A549 (cell line): ENCODE results near the gene KRT33A. TPM values are rescaled to one million over a fixed set of nuclear protein-coding genes. Genes with fewer than 3 reads are reported as not detected.
A peak's percentile ranks its signal among the peaks of the same experiment; 100 is the strongest.

ENCODE experiments used
- ATAC-seq, 2 experiments: fragments of 200-7000 bp in 1 of 2; fragments of >200 bp in 1 of 2; cut with Nextera tagmentation in 1 of 2; cut with Tn5 transposase in 1 of 2; 3 replicates each; pipeline versions ENCODE4 v1.8.0 to v1.9.1; 2018 to 2020; ENCODE audit warnings: mild to moderate bottlenecking in 1 of 2, moderate library complexity in 1 of 2
- CTCF ChIA-PET: fragments of 300-600 bp; sonication (Branson Sonifier 250); formaldehyde crosslinking; extraction: SDS; loops from one replicate; lab custom pipeline; 2021; ENCODE audit warnings: antibody characterized with exemption, inconsistent platforms; lab: Yijun Ruan, JAX
- POLR2A ChIA-PET: fragments of 350-600 bp; formaldehyde crosslinking; extraction: SDS; loops from one replicate; lab custom pipeline; 2021; ENCODE audit warnings: antibody characterized with exemption, inconsistent platforms; lab: Yijun Ruan, JAX
- DNase-seq, 2 experiments: peaks; one replicate each; pipeline versions ENCODE4 v3.0.0 to v3.0.0-alpha.2; 2011 to 2016; ENCODE audit warnings: low read depth in 1 of 2, low spot score in 1 of 2
- FAIRE-seq: peaks from 2 replicates; lab custom pipeline; 2011; peaks lifted over from hg19 to GRCh38; lab: Jason Lieb, UNC
- H3K27ac ChIP-seq, 2 experiments: fragments of >200 bp; sonication (Bioruptor Twin); formaldehyde crosslinking; 3 replicates each; pipeline ENCODE4 v1.5.1; 2016 to 2017
- H3K4me1 ChIP-seq: fragments of >200 bp; sonication (Bioruptor Twin); formaldehyde crosslinking; 3 replicates; pipeline ENCODE4 v1.6.1; 2016
- H3K4me2 ChIP-seq: fragments of >200 bp; sonication (Bioruptor Twin); formaldehyde crosslinking; 3 replicates; pipeline ENCODE4 v1.6.1; 2016
- H3K4me3 ChIP-seq: fragments of >200 bp; sonication (Bioruptor Twin); formaldehyde crosslinking; 3 replicates; pipeline ENCODE4 v1.5.1; 2016
- H3K9me3 ChIP-seq: fragments of >200 bp; sonication (Bioruptor Twin); formaldehyde crosslinking; 3 replicates; pipeline ENCODE4 v1.6.1; 2016
- ATOH8 ChIP-seq: fragments of 250-450 bp; sonication (Bioruptor Pico); IDR thresholded peaks from 2 replicates; pipeline ENCODE4 v1.5.0; 2020; ENCODE audit warnings: low read depth, mild to moderate bottlenecking, moderate library complexity
- BCL3 ChIP-seq: fragments of >200 bp; sonication (Bioruptor Twin); formaldehyde crosslinking; IDR thresholded peaks from 3 replicates; pipeline ENCODE4 v1.6.1; 2016
- BHLHE40 ChIP-seq: IDR thresholded peaks from 2 replicates; pipeline ENCODE4 v1.6.1; 2012; ENCODE audit warnings: low read depth, low read length, inconsistent platforms
- CBX2 ChIP-seq: fragments of 200-600 bp; sonication (generic); IDR thresholded peaks from 2 replicates; pipeline ENCODE4 v1.6.1; 2016; ENCODE audit warnings: low read depth, mild to moderate bottlenecking, borderline replicate concordance
- ELK1 ChIP-seq: fragments of 150-350 bp; IDR thresholded peaks from 2 replicates; pipeline ENCODE4 v1.6.1; 2014; ENCODE audit warnings: low read depth, mild to moderate bottlenecking, low read length
- FOXS1 ChIP-seq: fragments of 250-450 bp; sonication (Bioruptor Pico); IDR thresholded peaks from 2 replicates; pipeline ENCODE4 v1.5.0; 2020; ENCODE audit warnings: mild to moderate bottlenecking, moderate library complexity
- GATA3 ChIP-seq: IDR thresholded peaks from 2 replicates; pipeline ENCODE4 v1.6.1; 2012; ENCODE audit warnings: borderline replicate concordance
- HDAC2 ChIP-seq: fragments of 200-600 bp; sonication (generic); IDR thresholded peaks from 2 replicates; pipeline ENCODE4 v1.6.1; 2016
- HES2 ChIP-seq: fragments of >200 bp; sonication (Bioruptor Twin); formaldehyde crosslinking; IDR thresholded peaks from 2 replicates; pipeline ENCODE4 v1.6.1; 2016
- HMGXB4 ChIP-seq: fragments of 250-450 bp; sonication (Bioruptor Pico); IDR thresholded peaks from 2 replicates; pipeline ENCODE4 v1.5.0; 2021; ENCODE audit warnings: mild to moderate bottlenecking, moderate library complexity, borderline replicate concordance
- HOXA7 ChIP-seq: fragments of 250-450 bp; sonication (Bioruptor Pico); IDR thresholded peaks from 2 replicates; pipeline ENCODE4 v1.5.0; 2020; ENCODE audit warnings: mild to moderate bottlenecking, moderate library complexity
- HOXB13 ChIP-seq: fragments of 250-450 bp; sonication (Bioruptor Pico); IDR thresholded peaks from 2 replicates; pipeline ENCODE4 v1.5.0; 2020; ENCODE audit warnings: low read depth, mild to moderate bottlenecking, moderate library complexity
- HOXB5 ChIP-seq: fragments of 250-450 bp; sonication (Bioruptor Pico); IDR thresholded peaks from 2 replicates; pipeline ENCODE4 v1.5.0; 2020; ENCODE audit warnings: mild to moderate bottlenecking, moderate library complexity
- NR3C1 ChIP-seq: fragments of >200 bp; sonication (Bioruptor Twin); formaldehyde crosslinking; IDR thresholded peaks from 3 replicates; pipeline ENCODE4 v1.6.1; 2017
- PBX3 ChIP-seq: IDR thresholded peaks from 2 replicates; pipeline ENCODE4 v1.6.1; 2012
- RAD21 ChIP-seq, 2 experiments: fragments of >200 bp in 1 of 2; sonication (Bioruptor Twin) in 1 of 2; formaldehyde crosslinking in 1 of 2; IDR thresholded peaks in 1 of 2; conservative IDR thresholded peaks in 1 of 2; 2 replicates in 1 of 2; 3 replicates in 1 of 2; pipeline ENCODE4 v1.6.1; 2012 to 2018; ENCODE audit warnings: inconsistent platforms in 1 of 2
- RARB ChIP-seq: fragments of 250-450 bp; sonication (Bioruptor Pico); IDR thresholded peaks from 2 replicates; pipeline ENCODE4 v1.8.0; 2021; ENCODE audit warnings: mild to moderate bottlenecking, moderate library complexity
- RNF2 ChIP-seq: fragments of 200-600 bp; sonication (generic); IDR thresholded peaks from 2 replicates; pipeline ENCODE4 v1.6.1; 2016; ENCODE audit warnings: low read depth, mild to moderate bottlenecking, antibody characterized with exemption, moderate library complexity, borderline replicate concordance
- SMC3 ChIP-seq: fragments of >200 bp; sonication (Bioruptor Twin); formaldehyde crosslinking; IDR thresholded peaks from 3 replicates; pipeline ENCODE4 v1.6.1; 2018; ENCODE audit warnings: inconsistent platforms
- ZC3H11A ChIP-seq: fragments of 450-650 bp; IDR thresholded peaks from 2 replicates; pipeline ENCODE4 v1.6.1; 2014; ENCODE audit warnings: antibody characterized with exemption, mild to moderate bottlenecking
- ZFP36 ChIP-seq: fragments of 450-650 bp; IDR thresholded peaks from 2 replicates; pipeline ENCODE4 v1.6.1; 2014; ENCODE audit warnings: borderline replicate concordance; ENCODE audit not compliant: partially characterized antibody
- WGBS: methylation state at CpG from one replicate; pipeline ENCODE4 v1.1.6; 2017; ENCODE audit errors: missing lambda C conversion rate; 5-methylcytosine and 5-hydroxymethylcytosine counted together
- polyA plus RNA-seq, 4 experiments: library from polyadenylated mRNA; depleted of rRNA in 3 of 4; stranded (reverse); fragments of >200 nt; fragmentation: RNase III in 1 of 4; extraction: RNeasy Plus Mini Kit Qiagen cat#74134 plus additional on column Dnase treatment in 1 of 4; gene quantifications; 2 replicates in 3 of 4; 3 replicates in 1 of 4; pipeline ENCODE4 v1.2.3, GENCODE V29; 2011 to 2017

KRT33A gene
- polyA plus RNA-seq, 2 of the 4 experiments (the other 2 are of a cell fraction), result not detected

- 91% methylated on average over 2 of the region's 2 CpGs for WGBS
- Histone ChIP-seq H3K27ac (no peak overlapping the region), H3K4me3 (no peak overlapping the region), H3K4me2 (no peak overlapping the region), H3K9me3 (peaks cover 4% of the 10 kb centered on the region; the same call in 1 of the 3 replicates), H3K4me1 (no peaks in the 10 kb centered on the region)
- no peak for TF ChIP-seq RNF2
- no peak for TF ChIP-seq FOXS1 (CRISPR knock-in tag)
- TF ChIP-seq CBX2, result no peak
- no peak for TF ChIP-seq RAD21 (conservative IDR thresholded peaks at IDR 0.05 in 1 of 2, IDR thresholded peaks at IDR 0.05 in 1 of 2)
- no peak for TF ChIP-seq HDAC2
- no peak for TF ChIP-seq ATOH8 (CRISPR knock-in tag)
- ATAC-seq (no peak), FAIRE-seq (no peak), DNase-seq (no peak)
- ChIA-PET POLR2A (no interaction called here), CTCF (interaction anchor here (0.5 to 0.7 kb wide), 2 partner anchors 68 to 280 kb away, joined by 3 read pairs; no protein-coding TSS in a partner anchor)
These were observed 18.4 kb upstream of the KRT33A start for GRCh38 chr17:41369023-41369422.

- ChIA-PET CTCF (interaction anchor here (0.8 to 1.5 kb wide), 4 partner anchors 10 to 281 kb away, joined by 3 to 6 read pairs (median 4); no protein-coding TSS in a partner anchor), POLR2A (no interaction called here)
- no peaks in the 10 kb centered on the region for H3K4me1 ChIP-seq
- FAIRE-seq (peak; percentile 73), DNase-seq (peak in 1 of 2 experiments; percentile 25), ATAC-seq (peak; percentile 41 to 57; a peak in 3 of 6 replicates)
- WGBS, result 63% methylated on average over 10 of the region's 10 CpGs
- no peak for TF ChIP-seq FOXS1 (CRISPR knock-in tag)
- no peak overlapping the region for H3K4me3 ChIP-seq
- no peak overlapping the region for H3K27ac ChIP-seq
- H3K9me3 ChIP-seq, result no peaks in the 10 kb centered on the region
- no peak overlapping the region; the same call in 2 of the 3 replicates for H3K4me2 ChIP-seq
These were observed 16.9 kb upstream of the KRT33A start for GRCh38 chr17:41367426-41368075.

GRCh38 chr17:41366070-41366469 is 15.4 kb upstream of the KRT33A start:
- Histone ChIP-seq H3K27ac (no peak overlapping the region), H3K4me3 (no peak overlapping the region), H3K4me2 (no peak overlapping the region), H3K4me1 (no peaks in the 10 kb centered on the region), H3K9me3 (no peaks in the 10 kb centered on the region)
- FAIRE-seq, result no peak
- POLR2A ChIA-PET, result no interaction called here
- no peak for ATAC-seq
- no peak for DNase-seq
- TF ChIP-seq GATA3, result no peak
- no peak for TF ChIP-seq HOXA7 (CRISPR knock-in tag)
- TF ChIP-seq SMC3, result no peak
- no peak for TF ChIP-seq RARB (CRISPR knock-in tag)
- TF ChIP-seq NR3C1, result no peak
- TF ChIP-seq RNF2, result no peak
- no peak for TF ChIP-seq HOXB5 (CRISPR knock-in tag)
- TF ChIP-seq BCL3, result no peak
- no peak for TF ChIP-seq HOXB13 (CRISPR knock-in tag)
- no peak for TF ChIP-seq PBX3
- no peak for TF ChIP-seq ZC3H11A
- TF ChIP-seq HES2, result no peak
- no peak for TF ChIP-seq BHLHE40
- TF ChIP-seq ELK1, result no peak
- TF ChIP-seq ZFP36, result no peak
- no peak for TF ChIP-seq HMGXB4
- CTCF ChIA-PET, result interaction anchor here (0.6 to 1.1 kb wide), 7 partner anchors 8 to 445 kb away, joined by 3 to 4 read pairs (median 3); no protein-coding TSS in a partner anchor
